Measurements from ENCODE around the gene ADCY2.
A peak's percentile ranks its signal among the peaks of the same experiment; 100 is the strongest.

The ADCY2 gene

DNA sequence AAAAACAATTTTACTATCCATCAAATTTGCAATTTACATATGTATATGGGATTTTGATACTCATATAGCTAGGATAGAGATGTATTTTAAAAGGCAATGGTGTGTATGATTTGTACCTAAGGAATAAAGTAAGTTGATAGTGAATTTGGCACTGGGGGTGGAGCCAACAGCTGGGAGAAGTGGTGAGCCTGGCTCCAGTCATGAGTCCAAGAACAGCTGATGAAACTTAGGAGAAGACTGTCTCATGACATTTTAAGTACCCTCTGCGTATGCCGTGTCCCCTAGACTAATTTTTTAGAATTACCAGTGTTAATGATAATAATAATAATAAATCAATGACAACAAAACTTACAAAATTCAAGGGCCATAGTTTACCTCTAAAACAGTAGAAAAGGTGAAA, 181.4 kb downstream of the ADCY2 start:
- DNase-seq = no peak
- intact Hi-C loops (cut with DNase I) = no loop called here

DNA sequence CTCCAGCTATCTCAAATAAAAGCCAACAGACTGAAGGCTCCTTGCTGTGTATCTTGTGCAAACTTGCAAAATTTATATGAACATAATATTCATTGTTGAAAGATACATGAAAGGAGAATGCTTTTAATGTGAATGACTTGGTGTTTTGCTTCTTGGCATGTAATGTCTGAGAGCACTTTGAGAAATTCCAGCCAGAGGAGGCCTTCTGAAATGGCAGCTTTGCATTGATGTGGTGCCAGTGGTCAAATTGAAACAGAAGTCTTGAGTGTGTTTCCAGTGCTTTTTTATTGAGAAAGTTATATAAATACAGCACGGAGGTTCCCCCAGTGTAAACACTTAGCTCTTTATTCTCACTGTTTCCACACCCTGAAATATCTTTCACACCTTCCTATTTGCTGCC, 182.1 kb downstream of the ADCY2 start:
- DNase-seq = no peak
- intact Hi-C loops (cut with DNase I) = no loop called here

- intact Hi-C loops (cut with DNase I) = no loop called here
- no peak for DNase-seq
These were observed 188.8 kb downstream of the ADCY2 start for GRCh38 chr5:7584749-7585148.

GRCh38 chr5:7585807-7586206, 189.9 kb downstream of the ADCY2 start:
- DNase-seq = no peak
- intact Hi-C loops (cut with DNase I) = no loop called here

- intact Hi-C loops (cut with DNase I) = no loop called here
- no peak for DNase-seq
These were observed 190.5 kb downstream of the ADCY2 start for GRCh38 chr5:7586480-7586879.

- no peak for DNase-seq
- intact Hi-C loops (cut with DNase I) = no loop called here
These were observed 193.9 kb downstream of the ADCY2 start for GRCh38 chr5:7589800-7590199.

DNA sequence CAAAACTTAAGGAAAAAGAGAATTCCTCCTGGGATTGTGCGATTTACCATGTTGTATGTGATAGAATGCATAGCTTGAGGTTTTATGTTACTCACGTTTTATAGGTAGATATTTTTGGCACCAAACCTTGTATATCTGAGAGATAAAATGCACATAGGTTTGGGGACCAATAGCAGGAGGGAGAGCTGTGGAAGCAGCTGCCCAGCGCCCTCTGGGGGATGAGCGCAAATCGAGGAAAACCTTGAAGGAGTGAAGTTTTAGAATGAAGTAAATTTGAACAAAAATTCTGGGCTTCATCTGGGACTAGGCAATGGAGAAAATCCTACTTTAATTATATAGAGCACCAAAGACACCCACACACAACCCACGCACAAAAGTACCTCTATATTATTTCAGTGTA, 197.0 kb downstream of the ADCY2 start:
- intact Hi-C loops (cut with DNase I) = no loop called here
- DNase-seq = peak in 2 of 10 donors; percentile 25 to 33

- DNase-seq = peak in 2 of 10 donors; percentile 69 to 82
- intact Hi-C loops (cut with DNase I) = no loop called here
These were observed 201.2 kb downstream of the ADCY2 start for GRCh38 chr5:7597059-7597642.

DNA sequence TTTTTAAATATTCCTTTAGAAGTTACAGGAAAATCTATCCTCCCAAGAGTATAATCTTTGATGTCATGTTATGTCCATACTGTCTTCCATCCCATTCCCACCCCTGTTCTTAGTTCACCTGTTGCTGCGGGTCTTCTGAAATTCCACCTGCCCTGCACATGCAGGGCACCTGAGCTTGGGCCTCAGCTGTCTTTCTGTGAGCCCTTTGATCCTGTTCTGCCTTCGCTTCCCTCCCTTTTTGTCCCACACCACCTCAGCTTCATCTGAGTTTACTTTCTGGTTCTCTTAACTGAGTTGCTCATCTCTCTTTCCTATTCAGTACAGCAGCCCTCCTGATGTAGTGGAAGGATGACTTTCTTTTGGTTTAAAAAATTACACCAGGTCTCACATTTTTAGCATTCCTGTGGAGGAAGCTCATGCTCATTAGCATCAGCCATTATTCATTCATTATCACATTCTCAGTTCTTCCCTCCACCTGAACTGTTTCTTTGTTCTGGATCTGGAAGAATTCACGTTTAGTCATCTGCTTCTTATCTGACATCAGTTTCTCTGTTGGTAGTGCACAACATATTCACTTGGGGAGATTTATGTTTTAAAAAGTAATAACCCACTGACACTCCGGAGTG, 211.0 kb downstream of the ADCY2 start:
- intact Hi-C loops (cut with DNase I) = no loop called here
- DNase-seq = no peak

DNA sequence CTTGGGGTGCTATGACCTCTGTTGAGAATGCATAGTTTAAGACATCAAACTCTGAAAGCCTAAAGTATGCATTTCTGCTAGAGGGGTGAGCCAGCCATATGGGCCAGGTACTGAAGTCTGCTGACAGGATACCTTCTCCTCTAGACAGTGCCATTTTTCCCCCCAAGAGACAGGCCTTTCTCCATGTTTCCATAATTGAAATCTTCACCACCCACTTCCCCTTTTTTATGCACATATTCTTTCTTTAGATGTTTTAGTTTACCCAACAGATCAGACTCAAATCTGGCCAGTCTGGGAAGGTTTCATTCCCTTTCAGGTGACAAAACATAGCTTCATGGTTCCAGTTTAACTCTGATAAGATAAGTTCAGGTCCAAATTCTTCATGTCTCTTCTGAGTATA, 212.8 kb downstream of the ADCY2 start:
- no peak for DNase-seq
- intact Hi-C loops (cut with DNase I) = no loop called here

- no peak for DNase-seq
- intact Hi-C loops (cut with DNase I) = no loop called here
These were observed 213.8 kb downstream of the ADCY2 start for GRCh38 chr5:7609726-7610125.

GRCh38 chr5:7610531-7611177, 214.7 kb downstream of the ADCY2 start:
- intact Hi-C loops (cut with DNase I) = no loop called here
- DNase-seq = no peak

- no peak for DNase-seq
- intact Hi-C loops (cut with DNase I) = no loop called here
These were observed 215.6 kb downstream of the ADCY2 start for GRCh38 chr5:7611518-7611917.

GRCh38 chr5:7615566-7616061, 219.7 kb downstream of the ADCY2 start:
- intact Hi-C loops (cut with DNase I) = no loop called here
- no peak for DNase-seq

DNA sequence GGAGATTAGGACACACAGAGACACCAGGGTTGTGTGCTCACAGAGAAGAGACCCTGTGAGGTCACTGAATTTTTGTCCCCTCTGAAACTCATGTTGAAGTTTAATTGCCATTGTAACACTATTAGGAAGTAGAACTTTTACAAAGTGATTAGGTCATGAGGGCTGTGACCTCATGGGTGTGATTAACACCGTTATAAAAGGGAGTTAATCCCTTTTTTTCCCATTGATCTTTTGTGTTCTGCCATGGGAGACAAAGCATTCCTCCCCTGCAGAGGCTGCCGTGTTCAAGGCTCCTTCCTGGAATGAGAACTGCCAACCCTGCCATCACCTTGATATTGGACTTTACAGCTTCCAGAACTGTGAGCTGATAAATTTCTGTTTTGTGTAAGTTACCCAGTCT, 221.0 kb downstream of the ADCY2 start:
- intact Hi-C loops (cut with DNase I) = no loop called here
- DNase-seq = no peak

DNA sequence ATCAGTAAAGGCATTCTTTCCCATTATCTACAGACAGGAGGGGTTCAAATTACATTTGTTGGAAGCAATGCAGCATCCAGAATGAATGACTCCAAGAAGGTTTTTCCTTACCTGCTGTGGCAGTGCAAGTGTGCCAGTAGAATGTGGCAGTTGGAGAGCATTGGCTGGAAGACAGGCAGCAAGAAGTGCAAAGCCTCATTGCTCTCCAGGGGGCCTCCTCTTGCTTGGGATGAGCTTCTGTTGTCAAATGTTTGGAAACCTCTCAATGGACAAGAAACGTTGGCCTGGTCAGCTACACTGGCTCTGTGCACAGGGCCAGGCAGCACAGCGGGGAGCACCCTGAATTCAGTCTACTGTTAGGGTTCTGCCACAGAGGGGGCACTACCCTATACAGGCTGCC, 226.6 kb downstream of the ADCY2 start:
- intact Hi-C loops (cut with DNase I) = no loop called here
- no peak for DNase-seq

- no peak for DNase-seq
These were observed 229.8 kb downstream of the ADCY2 start for GRCh38 chr5:7625740-7626139.

GRCh38 chr5:7628248-7628647, 232.3 kb downstream of the ADCY2 start:
- intact Hi-C loops (cut with DNase I) = no loop called here
- no peak for DNase-seq

More at GRCh38 chr5:7625740-7626139, 229.8 kb downstream of the ADCY2 start:
- intact Hi-C loops (cut with DNase I) = no loop called here

- intact Hi-C loops (cut with DNase I) = no loop called here
- no peak for DNase-seq
These were observed 232.9 kb downstream of the ADCY2 start for GRCh38 chr5:7628820-7629219.

GRCh38 chr5:7629561-7629960, 233.6 kb downstream of the ADCY2 start:
- no peak for DNase-seq
- intact Hi-C loops (cut with DNase I) = no loop called here

- DNase-seq = no peak
- intact Hi-C loops (cut with DNase I) = no loop called here
These were observed 238.9 kb downstream of the ADCY2 start for GRCh38 chr5:7634837-7635236.

- intact Hi-C loops (cut with DNase I) = no loop called here
- no peak for DNase-seq
These were observed 242.5 kb downstream of the ADCY2 start for GRCh38 chr5:7638456-7638855.

Data from posterior cingulate gyrus (tissue), 11 donors.